ENCODE measurements around the gene IKZF3.
"Not testable (repeated sequence)": the region's sequence is repeated elsewhere in the genome, so short reads cannot be mapped to it uniquely, and the experiment has no call there.

Gene IKZF3

GRCh38 chr17:39754161-39754957 lies 109.8 kb downstream of the IKZF3 start:
- DNase-seq, result peak; percentile 99

DNA sequence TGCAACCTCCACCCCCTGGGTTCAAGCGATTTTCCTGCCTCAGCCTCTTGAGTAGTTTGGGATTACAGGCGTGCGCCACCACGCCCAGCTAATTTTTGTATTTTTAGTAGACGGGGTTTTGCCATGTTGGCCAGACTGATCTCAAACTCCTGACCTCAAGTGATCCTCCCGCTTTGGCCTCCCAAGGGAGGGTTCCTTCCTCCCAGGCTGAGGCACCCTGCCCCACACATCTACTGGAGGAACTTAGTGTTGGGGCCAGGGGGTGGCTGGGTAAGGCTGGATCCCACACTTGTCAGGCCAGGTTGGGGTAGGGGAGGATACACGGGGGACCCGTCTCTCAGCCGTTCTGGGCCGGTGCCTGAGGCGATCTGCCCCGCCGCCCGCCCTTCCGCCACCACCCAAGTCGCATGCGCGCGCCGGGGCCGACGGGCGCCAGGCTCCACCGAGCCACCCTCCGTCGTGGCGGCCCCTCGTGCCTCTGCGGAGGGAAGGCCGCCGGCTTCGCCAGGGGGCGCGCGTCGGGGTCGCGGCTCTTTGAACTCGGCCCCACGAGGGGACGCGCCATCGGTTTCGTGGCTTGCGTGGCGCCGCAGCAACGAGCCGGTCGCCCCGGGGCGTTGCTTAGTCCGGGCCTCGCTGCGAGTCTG lies 110.5 kb downstream of the IKZF3 start:
- DNase-seq, result peak; percentile 80

GRCh38 chr17:39752241-39752881 lies 111.8 kb downstream of the IKZF3 start:
- no peak for DNase-seq

GRCh38 chr17:39751637-39752036 lies 112.5 kb downstream of the IKZF3 start:
- no peak for DNase-seq

DNA sequence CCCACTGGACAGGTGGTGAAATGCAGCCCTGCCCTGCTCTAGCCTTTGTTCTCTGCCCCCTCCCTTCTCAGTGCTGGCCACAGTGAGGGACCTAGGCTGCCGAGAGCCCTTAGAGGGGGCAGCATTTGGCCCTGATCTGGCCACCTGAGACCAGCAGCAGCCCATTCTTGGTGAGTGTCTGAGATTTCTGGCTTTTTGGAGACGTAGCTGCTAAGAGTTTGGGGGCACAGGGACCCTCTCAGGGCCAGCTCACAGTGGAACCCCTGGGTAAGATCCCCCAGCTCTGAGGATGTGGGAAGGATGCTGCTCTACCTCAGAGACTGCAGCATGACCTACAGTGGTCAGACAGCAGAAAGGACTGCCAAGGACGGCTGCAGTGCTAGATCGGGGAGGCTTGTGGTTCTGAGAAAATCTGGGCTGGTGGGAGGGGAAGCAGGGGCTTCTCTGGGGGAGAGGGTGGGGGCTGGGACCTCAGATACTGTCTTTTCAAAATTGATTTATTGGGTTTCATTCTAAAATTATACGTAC lies 113.0 kb downstream of the IKZF3 start:
- no peak for DNase-seq

DNA sequence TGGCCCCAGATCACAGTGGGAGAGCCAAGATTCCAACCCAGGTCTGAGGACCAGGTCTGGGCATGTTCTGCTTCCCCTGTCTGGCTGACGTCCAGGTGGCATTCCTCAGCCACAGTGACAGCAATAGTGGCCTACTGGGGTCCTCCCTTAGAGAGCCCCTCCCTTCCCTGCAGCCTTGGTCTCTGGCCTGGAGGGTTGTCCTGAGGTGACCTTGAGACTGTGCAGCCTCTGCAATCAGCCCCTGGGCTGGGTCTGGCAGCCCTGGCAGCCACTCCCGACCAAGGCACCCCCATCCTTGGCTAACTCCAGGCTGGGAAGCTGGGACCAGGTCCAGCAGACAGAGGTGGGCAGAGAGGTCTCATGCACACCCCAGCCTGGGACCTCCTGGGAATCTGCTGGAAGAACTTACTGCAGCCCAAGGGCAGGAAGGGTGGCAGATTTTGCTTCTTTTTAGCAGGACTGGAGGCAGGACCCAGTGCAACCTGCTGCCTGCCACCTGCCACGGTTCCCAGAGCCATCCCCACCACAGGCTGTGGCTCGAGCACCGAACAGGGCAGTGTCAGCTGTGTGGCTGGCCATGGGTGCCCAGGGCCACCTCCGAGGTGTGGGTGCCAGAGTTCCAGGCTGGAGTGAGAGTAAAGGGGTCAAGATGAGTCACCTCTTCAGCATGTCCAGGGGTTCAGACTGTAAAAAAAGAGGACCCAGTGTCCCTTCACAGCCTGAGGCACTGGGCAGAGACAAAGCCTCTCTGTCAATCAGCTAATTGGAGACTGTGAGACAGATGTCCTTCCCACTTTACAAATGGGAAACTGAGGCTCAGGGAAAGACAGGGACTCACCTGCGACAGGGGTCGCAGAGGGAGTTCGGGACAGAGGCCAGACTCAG lies 113.7 kb downstream of the IKZF3 start:
- DNase-seq, result no peak

- DNase-seq, result not testable (repeated sequence)
Measured at GRCh38 chr17:39748444-39749034, 115.6 kb downstream of the IKZF3 start.

GRCh38 chr17:39747745-39748144 lies 116.4 kb downstream of the IKZF3 start:
- DNase-seq, result no peak

GRCh38 chr17:39746145-39746461 lies 118.0 kb downstream of the IKZF3 start:
- DNase-seq, result no peak

DNA sequence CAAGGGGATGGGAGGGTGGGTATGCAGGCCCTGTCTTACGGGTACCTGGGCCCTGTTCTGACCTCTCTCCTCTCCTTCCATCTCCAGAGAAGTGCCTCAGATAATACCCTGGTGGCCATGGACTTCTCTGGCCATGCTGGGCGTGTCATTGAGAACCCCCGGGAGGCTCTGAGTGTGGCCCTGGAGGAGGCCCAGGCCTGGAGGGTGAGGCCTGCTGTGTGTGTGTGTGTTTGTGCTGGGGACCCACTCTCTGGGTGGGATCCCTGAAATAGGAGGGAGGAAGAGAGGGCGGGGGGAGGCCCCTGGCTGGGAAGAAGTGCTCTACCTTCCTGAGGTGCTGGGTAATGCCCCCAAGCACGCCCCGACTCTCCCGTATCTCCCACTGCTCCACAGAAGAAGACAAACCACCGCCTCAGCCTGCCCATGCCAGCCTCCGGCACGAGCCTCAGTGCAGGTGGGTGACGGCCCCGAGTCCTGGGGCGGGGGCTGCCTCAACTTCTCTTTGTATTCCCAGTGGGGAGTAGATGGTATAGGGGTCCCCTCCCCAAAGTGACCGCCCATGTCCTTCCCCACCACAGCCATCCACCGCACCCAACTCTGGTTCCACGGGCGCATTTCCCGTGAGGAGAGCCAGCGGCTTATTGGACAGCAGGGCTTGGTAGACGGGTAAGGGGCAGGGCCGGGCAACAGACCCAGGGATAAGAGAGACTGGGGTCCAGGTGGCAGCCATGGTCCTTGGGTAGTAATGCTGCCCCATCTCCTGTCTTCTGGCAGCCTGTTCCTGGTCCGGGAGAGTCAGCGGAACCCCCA lies 118.6 kb downstream of the IKZF3 start:
- no peak for DNase-seq

DNA sequence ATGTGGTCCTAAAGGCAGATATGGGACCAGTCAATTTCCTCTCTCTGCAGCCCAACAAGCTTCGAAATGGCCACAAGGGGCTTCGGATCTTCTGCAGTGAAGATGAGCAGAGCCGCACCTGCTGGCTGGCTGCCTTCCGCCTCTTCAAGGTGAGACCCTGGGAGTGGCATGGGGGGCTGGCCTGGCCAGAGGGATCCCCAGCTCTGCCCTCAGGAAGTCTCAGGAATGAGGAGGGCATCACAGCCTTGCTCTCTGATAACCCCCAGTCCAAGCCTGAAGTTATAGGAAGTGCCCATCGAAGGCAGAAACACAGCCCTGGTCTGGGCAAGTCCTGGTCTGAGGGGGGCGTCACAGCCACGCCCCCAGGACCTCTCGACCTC lies 119.3 kb downstream of the IKZF3 start:
- no peak for DNase-seq

DNA sequence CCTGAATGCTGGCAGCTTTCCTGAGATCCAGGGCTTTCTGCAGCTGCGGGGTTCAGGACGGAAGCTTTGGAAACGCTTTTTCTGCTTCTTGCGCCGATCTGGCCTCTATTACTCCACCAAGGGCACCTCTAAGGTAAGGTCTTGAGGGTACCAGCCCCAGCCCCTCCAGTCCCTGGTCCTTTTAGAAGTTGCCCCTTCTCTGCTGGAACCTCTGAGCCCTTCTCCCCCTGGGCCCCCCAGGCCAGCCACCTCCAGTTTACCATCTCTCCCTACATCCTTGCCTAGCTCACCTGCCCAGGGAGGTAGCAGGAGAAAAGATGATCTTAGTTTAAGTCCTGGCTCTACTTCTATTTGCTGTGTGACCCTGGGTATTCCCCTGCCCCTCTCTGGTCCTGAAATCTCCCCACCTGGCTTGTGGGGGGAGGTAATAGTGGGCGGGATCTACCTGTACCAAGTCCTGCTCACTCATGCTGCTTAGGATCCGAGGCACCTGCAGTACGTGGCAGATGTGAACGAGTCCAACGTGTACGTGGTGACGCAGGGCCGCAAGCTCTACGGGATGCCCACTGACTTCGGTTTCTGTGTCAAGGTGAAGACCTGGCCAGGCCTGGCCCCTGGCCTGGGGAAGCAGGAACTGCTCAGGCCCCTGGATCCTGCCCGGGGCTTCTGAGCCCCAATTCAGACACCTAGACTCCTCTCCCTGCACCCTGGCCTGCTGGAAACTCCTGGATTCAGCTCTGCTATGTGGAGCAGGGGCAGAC lies 119.9 kb downstream of the IKZF3 start:
- no peak for DNase-seq

DNA sequence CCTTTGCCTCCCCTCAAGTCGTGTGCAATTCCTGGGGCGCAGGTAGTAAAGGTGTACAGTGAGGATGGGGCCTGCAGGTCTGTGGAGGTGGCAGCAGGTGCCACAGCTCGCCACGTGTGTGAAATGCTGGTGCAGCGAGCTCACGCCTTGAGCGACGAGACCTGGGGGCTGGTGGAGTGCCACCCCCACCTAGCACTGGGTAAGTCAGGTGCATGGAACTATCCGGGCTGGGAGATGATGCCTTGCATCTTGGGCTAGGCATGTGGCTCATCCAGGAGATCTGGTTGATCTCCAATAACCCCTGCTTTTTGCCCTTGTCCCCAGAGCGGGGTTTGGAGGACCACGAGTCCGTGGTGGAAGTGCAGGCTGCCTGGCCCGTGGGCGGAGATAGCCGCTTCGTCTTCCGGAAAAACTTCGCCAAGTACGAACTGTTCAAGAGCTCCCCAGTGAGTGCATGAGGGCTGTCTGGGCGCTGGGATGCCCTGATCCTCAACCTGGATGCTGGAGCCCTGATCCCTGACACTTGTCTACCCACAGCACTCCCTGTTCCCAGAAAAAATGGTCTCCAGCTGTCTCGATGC lies 121.2 kb downstream of the IKZF3 start:
- no peak for DNase-seq

DNA sequence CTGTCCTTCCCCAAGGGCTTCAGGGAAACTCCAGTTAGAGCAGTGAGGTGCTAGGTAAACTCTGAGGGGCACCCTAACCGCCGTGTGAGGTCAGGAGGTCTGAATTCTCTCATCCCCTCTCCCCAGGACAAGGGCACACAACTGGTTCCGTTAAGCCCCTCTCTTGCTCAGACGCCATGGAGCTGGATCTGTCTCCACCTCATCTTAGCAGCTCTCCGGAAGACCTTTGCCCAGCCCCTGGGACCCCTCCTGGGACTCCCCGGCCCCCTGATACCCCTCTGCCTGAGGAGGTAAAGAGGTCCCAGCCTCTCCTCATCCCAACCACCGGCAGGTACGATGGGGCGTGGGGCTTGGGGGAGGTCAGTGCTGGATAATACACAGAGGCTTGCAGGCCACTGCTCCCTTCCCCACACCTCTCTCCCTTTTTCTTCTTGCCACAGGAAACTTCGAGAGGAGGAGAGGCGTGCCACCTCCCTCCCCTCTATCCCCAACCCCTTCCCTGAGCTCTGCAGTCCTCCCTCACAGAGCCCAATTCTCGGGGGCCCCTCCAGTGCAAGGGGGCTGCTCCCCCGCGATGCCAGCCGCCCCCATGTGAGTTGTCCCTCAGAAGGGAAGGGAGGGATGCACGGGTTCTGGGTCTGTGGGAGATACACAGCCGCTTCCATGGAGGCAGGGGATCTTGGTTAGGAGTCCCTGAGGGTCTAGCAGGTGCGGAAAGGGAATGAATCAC lies 121.8 kb downstream of the IKZF3 start:
- DNase-seq, result no peak

- DNase-seq, result no peak
Measured at GRCh38 chr17:39740357-39741111, 123.6 kb downstream of the IKZF3 start.

DNA sequence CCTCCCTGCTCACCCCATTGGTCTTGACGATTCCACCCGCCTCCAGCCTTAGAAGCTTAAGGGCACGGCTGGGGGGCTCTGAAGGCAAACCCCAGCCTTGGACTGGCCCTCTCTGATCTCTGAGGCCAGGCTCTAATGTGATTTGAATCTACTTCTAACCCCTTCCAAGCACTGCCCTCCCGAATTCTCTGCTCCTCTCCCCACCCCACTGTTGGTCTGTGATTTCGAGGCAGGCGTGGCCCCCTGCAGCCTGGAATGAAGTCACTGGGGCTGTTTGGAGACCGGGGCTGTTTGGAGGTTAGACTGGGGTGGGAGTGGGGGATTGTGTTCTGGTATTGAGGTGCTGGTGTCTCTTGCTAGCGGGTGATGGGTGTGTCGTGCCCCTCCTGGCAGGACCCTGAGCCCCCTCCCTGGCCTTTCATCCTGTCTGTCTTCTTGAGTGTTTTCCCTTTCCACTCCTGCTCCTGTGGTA lies 124.2 kb downstream of the IKZF3 start:
- no peak for DNase-seq

- no peak for DNase-seq
Measured at GRCh38 chr17:39738983-39739884, 124.9 kb downstream of the IKZF3 start.

DNA sequence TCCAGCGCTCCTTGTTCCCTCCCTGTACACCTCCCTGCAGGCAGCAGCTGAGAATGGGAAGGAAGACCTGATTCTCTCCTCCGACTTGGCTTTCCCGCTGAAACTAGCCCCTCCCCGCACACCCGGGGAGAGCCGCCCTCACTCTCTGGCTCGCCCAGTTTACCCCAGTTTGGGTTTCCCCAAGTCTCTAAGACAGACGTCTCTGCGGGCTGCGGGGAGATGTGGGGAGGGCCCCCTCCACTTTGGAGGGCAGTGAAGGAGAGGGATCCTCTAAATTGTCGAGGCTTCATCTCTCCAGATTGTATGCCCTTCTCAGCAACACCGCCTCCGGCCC lies 125.6 kb downstream of the IKZF3 start:
- peak; percentile 62 for DNase-seq
